Chondrocyte (in vitro differentiated cells): Measurements from ENCODE around the gene CSNK1E. TPM values are rescaled to one million over a fixed set of nuclear protein-coding genes. Genes with fewer than 3 reads are reported as not detected.
A peak's percentile ranks its signal among the peaks of the same experiment; 100 is the strongest.

Experiments
- DNase-seq: peaks from one replicate; pipeline ENCODE4 v3.0.0; 2021; ENCODE audit warnings: mixed read lengths, low spot score
- H3K27ac Mint-ChIP-seq: one replicate; pipeline ENCODE4 v1.8.0; 2021; ENCODE audit warnings: mild to moderate bottlenecking, moderate library complexity, mixed read lengths; ENCODE audit not compliant: unreplicated experiment
- H3K27me3 Mint-ChIP-seq: 2 replicates; pipeline ENCODE4 v1.8.0; 2021; ENCODE audit warnings: low read depth, mixed read lengths
- H3K36me3 Mint-ChIP-seq: 2 replicates; pipeline ENCODE4 v1.8.0; 2021; ENCODE audit warnings: low read depth, mixed read lengths
- H3K4me1 Mint-ChIP-seq: 2 replicates; pipeline ENCODE4 v1.8.0; 2021; ENCODE audit warnings: low read depth, mild to moderate bottlenecking, mixed read lengths
- H3K4me3 Mint-ChIP-seq: one replicate; pipeline ENCODE4 v1.8.0; 2021; ENCODE audit warnings: mild to moderate bottlenecking, moderate library complexity, mixed read lengths; ENCODE audit not compliant: unreplicated experiment
- H3K9me3 Mint-ChIP-seq: 2 replicates; pipeline ENCODE4 v1.8.0; 2021; ENCODE audit warnings: low read depth, mixed read lengths
- total RNA-seq: library from RNA; stranded (reverse); gene quantifications from 3 replicates; pipeline ENCODE4 v1.2.1, GENCODE V29; 2021
- TF ChIP-seq, protein P1 (sequence below): fragments of 200-600 bp; sonication (generic); IDR thresholded peaks from 2 replicates; pipeline ENCODE4 v1.5.0; 2021; ENCODE audit warnings: antibody characterized with exemption, mild to moderate bottlenecking, moderate library complexity

The CSNK1E gene
- total RNA-seq, 1 donor from 2014 or later = 129 TPM

DNA sequence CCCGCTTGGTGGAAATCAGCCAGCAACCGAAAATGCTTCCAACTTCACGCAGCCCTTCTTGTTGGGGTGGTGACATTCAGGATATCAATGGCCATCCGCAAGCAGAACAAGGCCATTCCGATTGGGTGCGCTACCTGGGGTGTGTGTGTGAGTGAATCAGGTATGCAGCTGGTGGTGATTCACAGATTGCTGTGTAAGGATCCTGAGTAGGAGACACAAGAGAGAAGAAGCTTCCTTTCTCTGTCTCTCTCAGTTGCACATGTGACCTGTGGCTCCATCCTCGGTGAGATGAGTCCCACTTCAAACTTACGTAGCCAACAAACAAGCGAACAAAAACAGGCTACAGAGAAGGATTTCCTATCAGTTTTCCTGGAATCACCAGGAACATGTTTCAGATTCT, 34.8 kb downstream of the CSNK1E start:
- Mint-ChIP-seq H3K9me3 (no peaks in the 10 kb centered on the region), H3K4me1 (peaks cover 17% of the 10 kb centered on the region), H3K36me3 (no peaks in the 10 kb centered on the region), H3K27me3 (no peaks in the 10 kb centered on the region), H3K4me3 (no peak overlapping the region), H3K27ac (no peak overlapping the region)
- TF ChIP-seq, protein P1, sequence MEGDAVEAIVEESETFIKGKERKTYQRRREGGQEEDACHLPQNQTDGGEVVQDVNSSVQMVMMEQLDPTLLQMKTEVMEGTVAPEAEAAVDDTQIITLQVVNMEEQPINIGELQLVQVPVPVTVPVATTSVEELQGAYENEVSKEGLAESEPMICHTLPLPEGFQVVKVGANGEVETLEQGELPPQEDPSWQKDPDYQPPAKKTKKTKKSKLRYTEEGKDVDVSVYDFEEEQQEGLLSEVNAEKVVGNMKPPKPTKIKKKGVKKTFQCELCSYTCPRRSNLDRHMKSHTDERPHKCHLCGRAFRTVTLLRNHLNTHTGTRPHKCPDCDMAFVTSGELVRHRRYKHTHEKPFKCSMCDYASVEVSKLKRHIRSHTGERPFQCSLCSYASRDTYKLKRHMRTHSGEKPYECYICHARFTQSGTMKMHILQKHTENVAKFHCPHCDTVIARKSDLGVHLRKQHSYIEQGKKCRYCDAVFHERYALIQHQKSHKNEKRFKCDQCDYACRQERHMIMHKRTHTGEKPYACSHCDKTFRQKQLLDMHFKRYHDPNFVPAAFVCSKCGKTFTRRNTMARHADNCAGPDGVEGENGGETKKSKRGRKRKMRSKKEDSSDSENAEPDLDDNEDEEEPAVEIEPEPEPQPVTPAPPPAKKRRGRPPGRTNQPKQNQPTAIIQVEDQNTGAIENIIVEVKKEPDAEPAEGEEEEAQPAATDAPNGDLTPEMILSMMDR = no peak
- no peak for DNase-seq

DNA sequence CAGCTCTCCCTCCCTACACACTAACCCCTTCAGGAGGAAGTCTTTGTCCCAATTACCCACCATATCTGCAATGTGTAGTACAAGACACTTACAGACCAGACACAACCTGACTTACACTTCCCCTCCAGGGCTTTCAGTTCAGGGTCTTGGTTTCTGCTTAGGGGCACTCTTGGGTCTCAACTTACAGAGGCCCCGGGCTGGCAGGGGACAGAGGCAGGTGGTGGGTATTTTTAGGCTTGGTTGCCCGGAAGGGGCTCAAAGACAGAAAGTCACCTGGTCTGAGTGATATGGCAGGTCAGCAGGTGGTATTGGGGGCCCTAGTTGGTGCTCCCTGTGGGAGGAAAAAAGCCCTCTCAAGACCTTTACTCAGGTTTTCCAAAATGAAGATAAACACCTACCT, 41.1 kb downstream of the CSNK1E start:
- H3K4me3 Mint-ChIP-seq = no peak overlapping the region
- H3K27ac Mint-ChIP-seq = no peak overlapping the region
- H3K4me1 Mint-ChIP-seq = peaks cover 25% of the 10 kb centered on the region
- no peaks in the 10 kb centered on the region for H3K9me3 Mint-ChIP-seq
- DNase-seq = no peak
- H3K27me3 Mint-ChIP-seq = no peaks in the 10 kb centered on the region
- TF ChIP-seq, protein P1 = no peak
- no peaks in the 10 kb centered on the region for H3K36me3 Mint-ChIP-seq

DNA sequence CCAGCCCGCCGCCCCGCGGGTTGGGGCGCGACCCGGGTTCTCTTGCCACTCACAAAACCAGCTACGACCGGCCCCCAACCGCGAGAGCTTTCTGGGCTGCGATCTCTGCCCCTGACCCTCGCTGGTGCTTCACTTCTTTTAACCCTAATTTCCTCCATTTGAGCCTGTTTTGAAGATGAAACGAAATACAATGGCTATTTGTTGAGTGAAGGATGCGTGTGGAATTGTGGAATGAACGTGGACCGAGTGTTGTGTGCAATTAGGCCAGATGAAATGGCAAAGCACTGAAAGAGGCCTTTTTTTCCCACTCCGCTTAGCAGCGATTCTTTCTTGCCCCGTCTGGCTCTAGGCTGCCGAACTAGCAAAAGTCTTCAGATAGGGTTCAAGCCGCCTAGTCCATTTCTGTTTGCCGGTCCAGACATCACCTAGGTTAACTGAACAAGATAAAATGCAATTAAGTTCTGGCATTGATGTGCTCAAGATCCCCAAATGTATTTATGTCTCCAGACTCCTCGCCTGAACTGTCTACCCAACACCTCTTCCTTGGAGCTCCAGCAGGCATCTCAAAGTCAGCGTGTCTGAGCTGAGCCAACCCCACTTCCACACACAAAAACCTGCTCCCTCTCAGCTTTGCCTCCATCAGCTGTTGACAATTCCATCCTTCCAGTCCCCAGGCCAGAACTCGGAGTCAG, 44.0 kb downstream of the CSNK1E start:
- Mint-ChIP-seq H3K36me3 (no peaks in the 10 kb centered on the region), H3K27ac (peak overlapping the region; percentile 94), H3K4me3 (peak overlapping the region; percentile 83), H3K4me1 (peaks cover 54% of the 10 kb centered on the region), H3K9me3 (no peaks in the 10 kb centered on the region), H3K27me3 (no peaks in the 10 kb centered on the region)
- no peak for DNase-seq
- TF ChIP-seq, protein P1 = no peak

DNA sequence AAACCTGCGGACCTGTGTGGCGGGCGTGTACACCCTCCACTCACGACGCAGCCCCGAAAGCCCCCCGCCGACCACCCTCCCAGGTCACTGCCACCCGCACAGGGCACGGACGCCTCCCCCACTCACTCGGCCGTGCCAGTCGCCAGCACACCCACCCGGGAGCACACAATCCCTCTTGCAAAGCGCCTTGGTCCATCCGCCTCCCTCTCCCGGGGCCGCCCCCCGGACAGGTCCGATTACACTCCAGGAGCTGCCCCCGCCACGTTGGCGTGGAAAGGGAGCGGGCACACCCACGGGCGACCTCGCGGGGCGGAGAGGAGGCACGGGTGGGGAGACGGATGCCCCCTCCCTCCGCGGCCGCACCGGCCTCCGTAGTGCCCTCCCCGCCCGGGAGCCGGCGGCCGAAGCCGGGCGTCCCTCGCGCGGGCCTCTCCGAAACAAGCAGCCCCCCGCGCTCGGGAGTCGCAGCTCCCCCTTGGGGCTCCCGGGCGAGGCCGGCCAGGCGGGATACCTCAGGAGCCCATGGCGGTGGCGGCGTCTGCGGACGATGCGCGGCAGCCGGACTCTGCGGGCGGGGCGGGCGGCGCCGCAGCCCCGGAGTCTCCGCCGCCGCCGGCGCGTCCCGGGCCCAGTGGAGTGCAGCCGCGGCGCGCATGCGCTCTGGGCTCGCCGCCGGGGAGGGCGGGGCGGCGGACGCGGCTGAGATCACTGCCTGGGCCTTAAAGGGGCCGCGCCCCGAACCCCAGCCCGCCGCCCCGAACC, 44.7 kb downstream of the CSNK1E start, which contains the start of gene TMEM184B:
Gene TMEM184B, minus strand, starts transcription at position 638 of the 762 bp plus-strand sequence. CDS start 25,049 bp downstream, outside the sequence.
- no peak for DNase-seq
- Mint-ChIP-seq H3K4me1 (peaks cover 57% of the 10 kb centered on the region), H3K9me3 (no peaks in the 10 kb centered on the region), H3K27me3 (no peaks in the 10 kb centered on the region), H3K36me3 (no peaks in the 10 kb centered on the region), H3K4me3 (peak within 1 kb of the TSS; percentile 86), H3K27ac (peak within 1 kb of the TSS; percentile 94)
- TF ChIP-seq, protein P1 = peak; percentile 23

DNA sequence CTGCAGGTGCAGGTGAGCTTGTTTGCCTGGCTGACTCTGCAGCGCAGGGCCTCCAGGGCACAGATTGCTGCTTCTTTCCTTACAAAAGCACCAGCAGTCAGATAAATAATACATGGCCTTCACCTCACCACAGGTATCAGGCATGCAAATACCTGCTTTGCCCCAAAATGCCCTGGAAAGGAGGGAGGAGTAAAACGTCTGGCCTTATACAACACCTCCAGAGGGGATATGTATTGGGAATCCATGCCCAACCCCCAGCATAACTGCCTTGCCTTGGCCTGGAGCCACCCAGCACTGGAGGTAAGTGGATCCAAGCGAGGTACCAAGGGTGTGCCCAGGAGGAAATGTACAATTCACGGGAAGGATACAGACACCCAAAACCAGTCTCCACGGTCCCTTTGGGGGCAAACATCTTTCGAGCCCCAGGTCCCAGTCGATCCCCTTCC, 45.3 kb downstream of the CSNK1E start:
- peaks cover 61% of the 10 kb centered on the region for H3K4me1 Mint-ChIP-seq
- peak overlapping the region; percentile 89 for H3K27ac Mint-ChIP-seq
- peak overlapping the region; percentile 86 for H3K4me3 Mint-ChIP-seq
- H3K36me3 Mint-ChIP-seq = no peaks in the 10 kb centered on the region
- TF ChIP-seq, protein P1 = no peak
- H3K27me3 Mint-ChIP-seq = no peaks in the 10 kb centered on the region
- DNase-seq = no peak
- no peaks in the 10 kb centered on the region for H3K9me3 Mint-ChIP-seq
